Progenitor cell of endocrine pancreas (in vitro differentiated cells): Measurements from ENCODE around the gene AK5. TPM values are rescaled to one million over a fixed set of nuclear protein-coding genes. Genes with fewer than 3 reads are reported as not detected.

Experiments used
- DNase-seq: peaks from one replicate; pipeline ENCODE4 v3.0.0; 2021; ENCODE audit warnings: low spot score; ENCODE audit not compliant: unreplicated experiment
- H3K27ac Mint-ChIP-seq: 2 replicates; pipeline ENCODE4 v1.8.0; 2021; ENCODE audit warnings: mild to moderate bottlenecking, moderate library complexity, mixed read lengths
- H3K27me3 Mint-ChIP-seq: 2 replicates; pipeline ENCODE4 v1.8.0; 2021; ENCODE audit warnings: mixed read lengths
- H3K36me3 Mint-ChIP-seq: 2 replicates; pipeline ENCODE4 v1.8.0; 2022; ENCODE audit warnings: mixed read lengths; ENCODE audit not compliant: insufficient read depth
- H3K4me1 Mint-ChIP-seq: 2 replicates; pipeline ENCODE4 v1.8.0; 2021; ENCODE audit warnings: low read depth, mixed read lengths
- H3K4me3 Mint-ChIP-seq: 2 replicates; pipeline ENCODE4 v1.8.0; 2021; ENCODE audit warnings: low read depth, mild to moderate bottlenecking, moderate library complexity, mixed read lengths
- H3K9me3 Mint-ChIP-seq: 2 replicates; pipeline ENCODE4 v1.8.0; 2021; ENCODE audit warnings: low read depth, mixed read lengths
- CTCF ChIP-seq: fragments of 200-600 bp; sonication (generic); IDR thresholded peaks from one replicate; pipeline ENCODE4 v1.5.0; 2021; ENCODE audit warnings: antibody characterized with exemption, mild to moderate bottlenecking; ENCODE audit not compliant: unreplicated experiment
- total RNA-seq: library from RNA; stranded (reverse); gene quantifications from 2 replicates; pipeline ENCODE4 v1.2.1, GENCODE V29; 2021

The AK5 gene
- total RNA-seq, 1 donor from 2014 or later = 4.0 TPM

- H3K27me3 Mint-ChIP-seq = no peaks in the 10 kb centered on the region
- no peaks in the 10 kb centered on the region for H3K4me1 Mint-ChIP-seq
- H3K27ac Mint-ChIP-seq = no peak overlapping the region
- TF ChIP-seq CTCF = no peak
- H3K9me3 Mint-ChIP-seq = no peaks in the 10 kb centered on the region
- no peak overlapping the region for H3K4me3 Mint-ChIP-seq
- DNase-seq = no peak
- no peaks in the 10 kb centered on the region for H3K36me3 Mint-ChIP-seq
Measured at GRCh38 chr1:77265180-77265579, 16.6 kb upstream of the AK5 start.

- H3K27ac Mint-ChIP-seq = no peak overlapping the region
- no peaks in the 10 kb centered on the region for H3K36me3 Mint-ChIP-seq
- H3K4me3 Mint-ChIP-seq = no peak overlapping the region
- H3K27me3 Mint-ChIP-seq = no peaks in the 10 kb centered on the region
- TF ChIP-seq CTCF = no peak
- no peak for DNase-seq
- no peaks in the 10 kb centered on the region for H3K4me1 Mint-ChIP-seq
- no peaks in the 10 kb centered on the region for H3K9me3 Mint-ChIP-seq
Measured at GRCh38 chr1:77267035-77267434, 14.8 kb upstream of the AK5 start.

- no peaks in the 10 kb centered on the region for H3K9me3 Mint-ChIP-seq
- DNase-seq = no peak
- H3K4me1 Mint-ChIP-seq = no peaks in the 10 kb centered on the region
- H3K4me3 Mint-ChIP-seq = no peak overlapping the region
- H3K27ac Mint-ChIP-seq = no peak overlapping the region
- H3K27me3 Mint-ChIP-seq = peaks cover 11% of the 10 kb centered on the region
- TF ChIP-seq CTCF = no peak
- no peaks in the 10 kb centered on the region for H3K36me3 Mint-ChIP-seq
Measured at GRCh38 chr1:77271852-77272580, 9.8 kb upstream of the AK5 start.

- no peak for TF ChIP-seq CTCF
- no peak for DNase-seq
- Mint-ChIP-seq H3K27ac (no peak overlapping the region), H3K4me1 (no peaks in the 10 kb centered on the region), H3K9me3 (no peaks in the 10 kb centered on the region), H3K36me3 (no peaks in the 10 kb centered on the region), H3K27me3 (peaks cover 25% of the 10 kb centered on the region), H3K4me3 (no peak overlapping the region)
Measured at GRCh38 chr1:77273891-77274290, 7.9 kb upstream of the AK5 start.

GRCh38 chr1:77275194-77275593, 6.6 kb upstream of the AK5 start:
- peaks cover 35% of the 10 kb centered on the region for H3K27me3 Mint-ChIP-seq
- H3K4me3 Mint-ChIP-seq = no peak overlapping the region
- no peak for DNase-seq
- H3K27ac Mint-ChIP-seq = no peak overlapping the region
- no peak for TF ChIP-seq CTCF
- no peaks in the 10 kb centered on the region for H3K9me3 Mint-ChIP-seq
- no peaks in the 10 kb centered on the region for H3K36me3 Mint-ChIP-seq
- H3K4me1 Mint-ChIP-seq = no peaks in the 10 kb centered on the region
